NOMO-1 treated with DMSO at 0.1 percent for 48 hours (cell line): ENCODE results near the gene TIAM1.

Source experiments
- DNase-seq: peaks from one replicate; lab custom pipeline; 2025; ENCODE audit not compliant: unreplicated experiment; lab: John Stamatoyannopoulos, UW

TIAM1 gene

GRCh38 chr21:31090376-31090775, 253.7 kb downstream of the TIAM1 start:
- no peak for DNase-seq

- DNase-seq: no peak
Observed at GRCh38 chr21:31088474-31088751, 255.6 kb downstream of the TIAM1 start.

GRCh38 chr21:31087639-31088473, 256.2 kb downstream of the TIAM1 start:
- no peak for DNase-seq

- no peak for DNase-seq
Observed at GRCh38 chr21:31084689-31085088, 259.4 kb downstream of the TIAM1 start.

- no peak for DNase-seq
Observed at GRCh38 chr21:31078796-31079195, 265.3 kb downstream of the TIAM1 start.

- DNase-seq: no peak
Observed at GRCh38 chr21:31078216-31078615, 265.8 kb downstream of the TIAM1 start.

- DNase-seq: no peak
Observed at GRCh38 chr21:31075848-31076247, 268.2 kb downstream of the TIAM1 start.

GRCh38 chr21:31072533-31072932, 271.5 kb downstream of the TIAM1 start:
- no peak for DNase-seq
